Stomach (tissue), 4 donors: ENCODE results near the gene DENND5A.

Source experiments
- CTCF ChIP-seq, 7 experiments: fragments of 450-650 bp in 4 of 7; fragments of 200-600 bp in 3 of 7; sonication (generic) in 3 of 7; IDR thresholded peaks; one replicate each; pipeline ENCODE4 v1.5.1; 2016 to 2019; ENCODE audit warnings: antibody characterized with exemption in 7 of 7, control low read depth in 2 of 7, mild to moderate bottlenecking in 1 of 7
- POLR2A ChIP-seq, 4 donors: fragments of 450-650 bp; IDR thresholded peaks; one replicate each; pipeline ENCODE4 v1.6.1; 2016; ENCODE audit warnings: antibody characterized with exemption in 4 of 4, control low read depth in 2 of 4, mild to moderate bottlenecking in 1 of 4, moderate library complexity in 1 of 4
- POLR2AphosphoS5 ChIP-seq, 3 donors: sonication (generic); formaldehyde crosslinking; IDR thresholded peaks; one replicate each; pipeline ENCODE4 v1.6.1; 2016; ENCODE audit warnings: antibody characterized with exemption in 3 of 3

DNA sequence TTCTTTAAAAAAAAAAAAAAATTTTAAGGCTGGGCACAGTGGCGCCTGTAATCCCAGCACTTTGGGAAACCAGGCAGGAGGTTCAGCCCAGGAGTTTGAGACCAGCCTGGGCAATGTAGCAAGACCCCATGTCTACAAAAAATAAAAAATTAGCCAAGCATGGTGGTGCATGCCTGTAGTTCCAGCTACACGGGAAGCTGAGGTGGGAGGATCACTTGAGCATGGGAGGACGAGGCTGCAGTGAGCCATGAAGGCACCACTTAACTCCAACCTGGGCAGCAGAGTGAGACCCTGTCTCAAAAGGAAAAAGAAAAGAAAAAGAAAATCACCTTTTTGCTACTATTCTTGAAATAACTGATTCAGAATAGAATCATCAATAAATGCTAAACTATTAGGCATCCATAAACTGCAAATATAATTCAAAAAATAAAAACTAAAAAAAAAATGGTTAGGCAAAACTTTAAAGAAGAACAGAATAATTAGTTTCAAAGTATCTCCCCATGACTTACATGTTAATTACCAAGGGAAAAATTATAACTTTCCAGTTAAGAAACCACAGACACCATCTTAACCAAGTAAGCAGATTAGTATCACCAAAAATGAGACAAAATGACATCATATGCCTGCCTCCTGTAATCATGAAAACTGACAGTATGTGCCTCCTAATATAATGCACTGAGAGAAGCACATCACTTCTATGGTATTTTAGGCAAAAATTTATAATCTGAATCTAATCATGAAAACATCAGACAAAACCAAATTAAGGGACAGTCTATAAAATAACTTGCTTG is 63.6 kb downstream of the DENND5A start:
- TF ChIP-seq POLR2A (IDR thresholded peaks at IDR 0.05), result no peak
- no peak for TF ChIP-seq CTCF (IDR thresholded peaks at IDR 0.05)
- no peak for TF ChIP-seq POLR2AphosphoS5 (IDR thresholded peaks at IDR 0.05)
